HK-2 (cell line): ENCODE measurements around the gene FOXD3.
A peak's percentile ranks its signal among the peaks of the same experiment; 100 is the strongest.

Experiments
- DNase-seq: peaks from one replicate; pipeline ENCODE4 v3.0.0-alpha.2; 2018; ENCODE audit not compliant: unreplicated experiment

Gene FOXD3

DNA sequence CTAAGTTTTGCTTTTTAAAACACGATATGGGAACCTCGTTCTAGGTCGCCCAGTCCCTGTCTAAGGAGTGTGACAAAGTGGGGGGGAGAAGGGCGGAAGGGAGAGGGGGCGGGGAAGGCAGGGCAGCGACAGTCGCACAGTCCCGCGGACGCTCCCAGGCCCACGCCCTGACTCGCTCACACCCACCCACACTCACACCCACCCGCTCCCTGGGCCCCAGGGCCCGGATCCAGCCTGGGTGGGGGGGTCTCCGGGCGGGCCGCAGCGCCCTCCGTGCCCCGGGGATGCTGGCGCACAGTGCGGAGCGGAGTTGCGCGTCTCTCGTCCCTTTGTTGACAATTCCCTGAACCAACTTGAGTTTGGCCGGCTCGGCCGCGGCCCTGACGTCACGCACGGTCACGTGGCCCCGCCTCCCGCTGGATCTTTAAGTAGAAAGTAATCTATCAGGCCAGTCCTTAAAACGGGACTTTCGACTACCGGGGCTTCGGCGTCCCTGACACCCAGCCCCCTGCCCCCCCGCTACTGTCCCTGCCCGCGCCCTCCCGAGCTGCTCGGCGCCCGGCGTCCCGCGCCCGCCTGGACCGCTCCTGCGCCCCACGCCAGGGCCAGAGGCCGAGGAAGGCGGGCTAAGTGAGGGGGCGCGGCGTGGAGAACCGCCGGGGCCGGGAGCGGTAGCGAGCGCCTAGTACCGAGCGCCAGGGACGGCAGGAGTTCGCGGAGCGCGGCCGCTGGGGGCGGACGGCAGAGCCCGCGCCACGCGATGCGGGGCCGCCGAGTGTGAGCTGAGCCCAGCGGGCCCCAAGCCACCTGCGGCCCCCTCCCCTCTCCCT, at the start of gene FOXD3:
Gene FOXD3 (plus strand): TSS at position 454 of the 830 bp plus-strand sequence. CDS start 492 bp downstream, outside the sequence.
- no peak for DNase-seq

DNA sequence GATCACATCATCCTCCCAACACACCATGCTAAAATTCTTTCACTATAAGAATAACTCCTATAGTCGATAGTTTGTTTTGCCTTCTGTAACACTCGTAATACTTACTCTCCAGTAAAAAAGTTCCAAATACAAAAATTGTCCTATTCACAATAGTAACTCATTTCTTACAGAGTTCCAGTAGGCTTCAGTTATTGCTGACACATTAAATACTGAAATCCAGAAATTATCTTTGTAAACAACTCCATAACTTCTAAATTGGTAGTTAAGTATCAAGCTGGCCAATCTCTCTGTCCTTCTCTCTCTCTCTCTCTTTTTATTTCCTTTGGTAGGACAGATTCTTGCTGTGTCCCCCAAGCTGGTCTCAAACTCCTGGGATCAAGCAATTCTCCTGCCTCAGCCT, 49.6 kb upstream of the FOXD3 start:
- no peak for DNase-seq

DNA sequence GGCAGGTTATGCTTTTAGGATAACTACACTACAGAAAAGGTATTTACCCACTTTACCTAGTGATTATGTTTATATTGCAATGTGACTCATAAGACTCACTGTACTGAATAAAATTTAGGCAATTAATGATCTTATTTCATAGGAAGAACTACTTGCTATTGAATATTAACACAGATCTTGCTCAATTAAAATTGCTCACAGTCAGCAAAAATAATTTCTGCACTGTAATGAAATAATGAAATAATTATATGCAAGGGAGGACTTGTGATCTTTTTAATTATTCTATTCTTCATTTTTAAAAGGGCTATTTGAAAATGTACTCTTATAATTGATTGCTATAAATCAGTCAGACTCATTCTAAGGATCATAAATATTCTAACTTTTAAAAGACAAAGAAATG, 48.0 kb upstream of the FOXD3 start:
- DNase-seq = no peak

DNA sequence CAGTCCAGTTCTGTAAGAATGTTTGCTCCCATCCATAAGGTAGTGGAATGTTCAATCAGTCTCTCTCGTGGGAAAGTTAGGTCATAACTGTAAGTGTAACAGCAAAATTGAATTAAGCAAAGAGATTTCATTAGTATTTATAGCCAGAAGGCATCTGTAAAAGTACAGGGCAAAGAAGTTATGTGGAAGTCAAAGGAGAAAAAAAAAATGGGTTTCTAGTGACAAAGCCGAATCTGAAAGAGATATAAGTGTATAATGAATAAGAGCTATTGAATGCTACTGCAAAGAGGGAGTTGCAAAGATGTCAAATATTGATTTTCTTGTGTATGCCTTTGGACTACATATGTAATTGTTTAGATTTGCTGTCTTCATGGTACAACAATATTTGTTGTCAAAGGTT, 47.4 kb upstream of the FOXD3 start:
- no peak for DNase-seq

DNA sequence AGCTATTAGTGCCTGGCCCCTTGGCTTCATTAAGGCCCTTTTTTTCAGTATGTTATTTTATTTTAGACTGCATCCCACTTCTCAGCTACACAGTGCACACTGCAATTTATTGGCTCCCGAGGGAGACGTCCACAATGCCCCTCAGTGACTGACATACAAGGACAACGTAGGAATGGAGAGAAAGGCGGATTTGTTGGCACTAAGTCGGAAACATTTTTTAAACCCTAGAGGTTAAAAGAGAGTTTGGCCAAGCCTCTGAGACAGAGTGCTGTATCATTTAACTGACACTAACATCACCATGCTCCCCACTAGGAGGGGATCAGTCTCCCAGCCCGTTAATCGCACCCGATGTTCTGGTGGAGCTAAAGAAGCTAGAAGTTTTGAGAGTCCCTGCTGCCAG, 45.7 kb upstream of the FOXD3 start:
- no peak for DNase-seq

DNA sequence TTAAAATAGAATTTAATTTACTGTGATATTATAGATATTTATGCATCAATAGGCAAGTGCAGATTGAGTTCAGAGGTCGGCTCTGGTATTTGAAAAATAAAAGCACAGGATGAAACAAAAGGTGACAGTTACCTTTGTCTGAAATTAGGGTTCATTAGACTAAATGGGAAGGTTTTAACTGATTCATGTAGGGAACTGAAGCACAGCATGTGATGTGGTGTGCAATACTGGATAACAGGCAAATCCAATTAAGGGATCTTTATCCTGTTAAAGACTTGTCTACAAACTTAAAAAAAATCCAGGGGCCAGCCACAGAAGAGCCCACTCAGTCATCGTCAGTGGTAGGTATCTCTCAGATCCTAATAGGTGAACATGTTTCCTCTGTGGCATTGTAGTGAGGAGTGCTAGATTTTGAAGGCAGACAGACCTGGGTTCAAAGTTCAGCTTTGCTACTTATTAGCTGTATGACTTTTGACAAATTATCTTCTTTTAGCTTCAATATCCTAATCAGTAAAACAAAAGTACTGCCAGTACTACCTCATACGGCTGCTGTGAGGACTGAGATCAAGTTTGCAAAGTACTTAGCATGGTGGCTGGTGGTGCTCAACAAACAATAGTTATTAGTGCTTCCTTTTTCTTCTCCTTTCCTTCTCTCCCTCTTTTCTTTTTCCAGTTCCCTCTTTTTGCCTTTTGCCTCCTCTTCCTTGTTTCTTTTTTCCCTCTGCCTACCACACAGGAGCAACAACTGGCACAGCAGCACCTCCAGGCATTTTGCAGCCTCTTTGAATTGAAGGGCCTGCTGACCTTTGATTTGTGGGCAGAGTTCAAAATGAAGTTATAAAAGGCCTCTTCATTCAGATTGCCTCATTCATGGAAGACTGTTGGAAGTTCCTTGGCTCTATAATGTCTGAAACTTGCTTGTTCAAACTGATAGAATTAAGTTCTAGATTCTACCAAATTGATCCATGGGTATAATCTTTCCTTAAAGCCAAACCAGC, 44.9 kb upstream of the FOXD3 start:
- no peak for DNase-seq

DNA sequence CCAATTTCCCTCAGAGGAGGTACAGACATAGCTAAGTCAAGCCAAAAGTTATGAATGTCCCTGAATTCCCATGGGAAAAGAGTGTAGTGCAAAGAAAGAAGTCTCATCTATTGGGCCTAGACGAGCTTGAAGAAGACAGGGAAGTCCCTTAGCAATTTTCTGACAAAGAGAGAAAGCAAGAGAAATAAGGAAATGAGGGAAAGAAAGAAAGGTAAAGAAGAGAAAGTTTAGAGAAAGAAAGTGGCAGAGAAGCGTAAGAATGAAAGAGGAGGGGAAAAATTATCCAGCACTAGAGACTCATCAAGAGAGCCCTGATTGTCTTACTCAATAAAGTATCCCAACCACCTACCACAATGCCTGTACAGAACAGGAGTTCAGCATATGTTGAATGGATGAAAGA, 40.6 kb upstream of the FOXD3 start:
- no peak for DNase-seq

DNA sequence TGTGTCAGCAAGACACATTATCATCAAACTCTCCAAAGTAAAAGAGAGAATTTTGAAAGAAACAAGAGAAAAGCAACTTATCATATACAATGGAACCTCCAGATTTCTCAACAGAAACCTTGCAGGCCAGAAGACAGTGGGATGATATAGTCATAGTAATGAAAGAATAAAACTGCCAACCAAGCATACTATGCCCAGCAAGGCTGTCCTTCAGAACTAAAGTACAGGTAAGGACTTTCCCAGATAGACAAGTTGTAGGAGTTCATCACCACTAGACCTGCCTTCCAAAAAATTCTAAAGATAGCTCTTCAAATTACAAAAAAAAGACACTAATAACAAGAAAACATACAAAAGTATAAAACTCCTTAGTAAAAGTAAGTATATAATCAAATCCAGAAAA, 33.2 kb upstream of the FOXD3 start:
- no peak for DNase-seq

DNA sequence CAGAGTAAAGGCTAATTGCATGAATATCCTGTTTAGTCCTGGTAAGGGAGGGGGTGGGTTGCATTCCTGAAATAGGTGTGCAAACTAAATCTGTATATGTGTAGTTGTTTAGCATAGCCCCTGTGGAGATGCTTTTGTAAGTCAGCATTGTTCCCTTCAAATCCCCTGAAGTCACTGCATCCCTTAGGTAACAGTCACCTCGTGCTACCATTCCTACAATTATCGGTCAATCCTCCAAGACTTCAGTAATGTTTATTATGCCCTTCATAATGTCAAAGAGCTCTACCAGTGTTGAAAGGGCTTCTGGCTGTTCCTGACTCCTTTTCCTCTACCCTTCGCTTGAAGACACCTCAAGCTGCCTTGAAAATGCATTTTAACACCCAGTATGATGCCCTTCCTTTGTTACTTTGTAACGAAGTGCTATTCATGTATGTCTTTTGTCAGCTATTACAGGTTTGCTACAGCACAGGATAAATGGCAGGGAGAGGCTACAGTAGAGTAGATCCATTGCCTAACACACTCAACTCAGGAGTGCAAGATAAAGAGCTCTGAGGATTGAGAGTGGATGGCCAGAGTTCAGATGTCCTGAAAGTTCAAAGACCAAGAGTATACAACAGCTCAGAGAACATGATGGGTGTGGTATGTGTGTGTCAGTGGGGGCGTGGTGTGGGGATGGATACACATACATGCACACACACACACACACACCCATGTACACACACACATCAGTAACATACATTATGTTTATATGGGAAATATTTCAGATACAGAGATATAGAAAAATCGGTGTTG, 27.4 kb upstream of the FOXD3 start:
- no peak for DNase-seq

DNA sequence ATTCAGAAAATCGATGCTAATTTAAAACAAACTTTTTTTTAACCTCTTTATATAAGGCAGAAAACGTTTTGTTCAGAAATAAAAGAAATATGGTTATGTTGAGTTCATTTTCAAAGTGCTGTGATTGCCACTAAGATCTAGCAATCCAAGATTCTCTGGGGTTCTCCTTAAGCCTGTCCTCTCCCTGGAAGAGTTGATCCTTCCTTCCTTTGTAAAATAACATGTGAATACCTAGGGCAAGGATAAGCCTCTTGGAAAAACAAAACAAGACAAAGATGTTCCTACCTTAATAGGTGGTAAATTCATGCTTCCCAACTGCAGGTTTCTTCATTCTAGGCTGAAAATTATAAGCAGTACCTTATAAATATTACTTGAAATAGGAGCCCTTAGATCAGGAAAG, 18.0 kb upstream of the FOXD3 start:
- no peak for DNase-seq

DNA sequence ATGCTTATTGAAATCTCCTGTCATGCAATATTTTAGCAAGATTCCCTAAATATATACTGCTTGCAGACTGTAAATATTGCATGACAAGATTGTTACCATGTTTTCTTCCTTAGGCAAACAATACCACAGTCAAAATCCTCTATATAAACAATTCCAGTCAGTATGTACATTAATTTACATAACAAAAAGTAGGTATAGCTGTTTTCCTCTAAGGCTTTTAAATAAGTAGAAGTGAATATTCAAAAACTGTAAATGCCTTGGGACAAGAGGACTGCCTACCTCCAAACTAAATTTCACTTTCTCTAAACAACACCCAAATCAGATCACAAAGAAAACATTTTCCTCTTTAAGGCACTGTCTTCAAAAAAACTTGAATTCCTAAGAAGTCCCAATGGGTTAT, 17.3 kb upstream of the FOXD3 start:
- no peak for DNase-seq

DNA sequence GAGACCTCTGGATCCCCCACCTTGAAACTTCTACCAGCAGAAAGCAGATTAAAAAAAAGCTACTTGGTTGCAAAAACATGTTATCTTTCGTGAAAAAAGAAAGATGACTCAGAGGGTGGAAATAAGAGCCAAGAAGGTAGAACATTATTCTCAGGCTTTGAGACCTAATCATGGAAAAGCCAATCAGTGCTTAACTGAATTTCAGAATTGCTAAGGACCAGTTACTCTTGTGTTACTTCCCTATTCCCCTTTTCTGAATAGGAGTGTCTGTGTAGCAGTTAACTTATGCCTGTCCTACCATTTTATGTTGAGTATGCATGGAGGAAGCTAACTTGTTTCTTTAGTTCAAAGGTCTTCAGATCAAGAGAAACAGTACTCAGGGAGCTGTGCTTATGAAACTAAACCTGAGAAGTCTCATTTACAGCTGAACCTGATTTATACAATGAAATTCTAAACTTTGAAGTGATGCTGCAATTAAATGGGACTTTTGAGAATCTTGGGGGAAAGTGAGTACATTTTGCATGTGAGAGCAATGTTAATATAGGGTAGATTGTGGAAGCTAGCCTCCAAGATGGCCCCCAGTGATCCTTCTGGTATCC, 15.1 kb upstream of the FOXD3 start:
- DNase-seq = no peak

DNA sequence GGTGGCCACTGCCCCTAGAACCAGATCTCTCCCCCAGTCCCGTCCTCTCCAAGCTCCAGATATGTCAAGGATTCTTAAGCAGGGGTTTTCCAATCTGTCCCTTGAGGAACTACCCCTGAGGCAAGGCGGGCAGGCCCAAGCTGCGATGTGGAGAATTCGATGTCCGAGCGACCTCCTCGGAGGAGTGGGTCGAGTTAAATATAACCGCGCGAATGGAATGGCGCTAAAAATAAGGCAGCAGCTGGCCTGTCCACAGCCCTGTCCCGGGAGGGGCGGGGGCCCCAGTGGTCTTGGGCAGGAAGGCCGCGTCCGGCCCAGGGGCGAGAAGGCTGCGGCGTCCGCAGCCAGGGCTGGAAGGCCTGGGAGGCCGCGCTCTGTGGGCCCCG, 5.8 kb upstream of the FOXD3 start:
- DNase-seq = no peak

DNA sequence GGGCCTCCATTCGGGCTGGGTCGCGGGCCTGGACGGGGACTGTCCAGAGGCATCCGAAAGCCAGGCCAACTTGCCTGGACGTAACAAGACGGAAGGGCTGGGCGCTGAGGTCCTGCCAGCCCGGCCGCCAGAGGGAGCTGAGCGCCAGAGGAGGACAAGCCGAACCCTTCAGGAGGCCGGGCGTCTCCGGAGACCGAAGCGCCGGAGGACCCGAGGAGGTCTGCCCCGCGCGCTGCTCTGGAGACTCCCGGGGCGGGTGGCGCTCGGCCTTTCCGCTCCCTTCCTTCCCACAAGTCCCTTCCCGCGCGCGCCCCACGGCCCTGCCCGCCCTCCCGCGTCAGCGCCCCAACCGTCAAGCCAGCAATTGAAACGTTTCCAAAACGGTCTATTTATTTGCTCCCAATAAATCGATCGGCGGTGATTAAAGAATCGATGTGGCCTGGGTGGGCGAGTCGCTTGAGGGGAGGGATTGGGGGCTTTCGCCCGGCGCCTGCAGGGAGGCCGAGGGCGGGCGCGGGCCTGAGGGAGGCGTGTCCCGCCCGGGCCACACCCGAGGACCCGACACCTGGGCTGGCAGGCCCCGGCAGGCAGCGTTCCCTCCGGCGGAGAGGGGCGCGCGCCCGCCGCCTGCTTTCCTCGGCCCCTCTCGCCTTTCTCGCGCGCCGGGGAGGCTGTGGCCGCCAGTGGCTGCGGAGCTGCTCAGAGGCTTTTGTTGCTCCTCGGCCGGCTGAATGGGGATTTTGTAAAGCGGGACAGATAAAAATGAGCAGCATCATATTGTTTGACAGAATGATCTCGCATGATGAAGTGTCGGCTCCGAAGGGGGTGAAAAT, 5.2 kb upstream of the FOXD3 start:
- peak; percentile 87 for DNase-seq

DNA sequence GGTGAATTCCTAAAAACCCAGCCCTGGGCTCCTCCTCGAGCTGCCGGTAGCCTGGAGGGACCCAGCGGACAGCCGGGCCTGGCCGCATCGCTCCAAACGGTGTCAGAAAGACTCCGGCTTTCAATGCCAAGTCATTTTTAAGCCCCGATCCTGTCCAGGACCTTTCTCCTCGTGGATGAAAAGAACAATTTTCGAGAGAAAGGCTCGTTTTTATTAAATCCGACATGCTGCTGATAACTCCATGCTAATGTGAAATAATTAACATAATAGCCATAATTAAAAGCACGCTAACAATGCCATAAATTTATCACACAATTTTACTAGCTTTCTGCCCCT, 4.6 kb upstream of the FOXD3 start:
- DNase-seq = no peak

DNA sequence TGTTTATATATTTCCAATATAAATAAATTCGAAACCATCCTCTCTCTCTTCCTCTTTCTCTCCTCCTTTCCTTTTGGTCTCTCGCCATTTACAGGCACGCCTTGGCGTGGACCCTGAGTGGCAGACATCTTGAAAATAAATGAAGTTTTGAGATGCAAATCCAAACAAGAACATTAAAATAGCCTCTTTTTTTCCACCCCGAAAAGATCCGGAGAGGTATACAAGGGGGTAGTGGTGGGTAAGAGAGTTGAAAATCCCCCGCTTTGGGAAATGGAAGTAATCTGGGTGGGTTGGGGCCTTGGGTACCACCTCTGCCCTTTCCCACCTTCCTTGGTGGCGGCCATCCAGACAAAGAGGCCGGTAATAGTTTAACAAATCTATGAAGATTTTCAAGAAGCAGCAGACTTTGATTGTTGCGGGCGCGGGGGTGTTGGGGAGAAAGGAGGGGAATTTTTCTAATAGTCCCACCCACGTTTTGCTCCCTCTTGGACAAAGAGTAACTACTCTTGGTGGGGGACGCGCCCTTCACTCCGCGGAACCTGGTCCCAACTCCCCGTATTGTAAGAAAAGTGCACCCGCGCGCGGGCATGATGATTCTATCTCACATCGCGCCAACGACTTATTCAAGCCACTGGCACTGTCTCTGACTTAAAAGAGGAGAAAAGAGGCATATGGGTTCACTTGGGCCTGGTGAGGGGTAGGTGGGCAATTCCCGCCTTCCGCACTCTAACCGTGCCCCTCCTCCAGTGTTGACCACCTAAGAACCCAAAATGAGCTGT, 4.0 kb upstream of the FOXD3 start:
- no peak for DNase-seq

DNA sequence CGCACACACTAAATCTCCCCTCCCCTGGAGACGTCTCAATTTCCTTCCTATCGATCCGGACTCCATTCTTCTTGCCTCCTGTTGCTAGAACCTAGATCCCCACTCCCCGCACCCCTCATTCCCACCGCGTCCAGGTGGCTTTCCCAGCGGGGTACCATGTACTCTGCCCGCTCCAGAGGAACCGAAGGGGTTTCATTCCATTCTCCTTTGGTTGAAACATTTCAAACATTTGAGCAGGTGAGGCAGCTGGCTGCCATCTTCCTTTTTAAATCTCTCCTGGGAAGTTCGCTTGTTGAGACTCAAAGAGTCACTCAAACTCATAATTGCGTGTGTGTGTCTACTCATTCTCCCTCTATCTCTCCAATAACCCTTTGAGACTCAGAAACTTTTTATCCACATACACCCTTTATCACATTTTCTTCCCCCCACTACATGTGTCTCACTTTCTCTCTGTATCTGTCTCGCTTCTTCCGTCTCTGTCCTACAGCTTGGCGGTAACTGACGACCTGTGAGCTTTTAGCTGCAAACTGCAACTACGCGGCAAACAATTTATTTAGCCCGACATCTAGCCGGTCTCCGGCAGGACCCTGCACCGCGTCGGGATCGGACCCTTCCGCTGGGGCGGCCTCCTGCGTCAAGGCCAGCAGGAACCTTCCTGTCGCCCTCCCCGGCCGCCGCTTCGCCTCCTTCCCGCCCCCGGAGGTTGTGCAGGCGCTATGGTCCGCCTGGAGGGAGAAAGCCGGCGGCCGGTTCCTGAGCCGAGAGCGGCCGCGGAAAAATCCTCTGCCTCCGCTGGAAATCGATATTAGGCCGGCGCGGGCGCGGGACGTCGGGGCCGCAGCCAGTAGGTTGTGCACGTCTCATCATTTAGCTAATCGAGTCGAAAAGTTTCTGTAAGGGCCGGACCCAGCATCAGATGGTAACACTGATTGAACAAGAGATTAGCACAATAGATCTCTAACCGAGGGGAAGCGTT, 3.0 kb upstream of the FOXD3 start:
- DNase-seq = no peak

DNA sequence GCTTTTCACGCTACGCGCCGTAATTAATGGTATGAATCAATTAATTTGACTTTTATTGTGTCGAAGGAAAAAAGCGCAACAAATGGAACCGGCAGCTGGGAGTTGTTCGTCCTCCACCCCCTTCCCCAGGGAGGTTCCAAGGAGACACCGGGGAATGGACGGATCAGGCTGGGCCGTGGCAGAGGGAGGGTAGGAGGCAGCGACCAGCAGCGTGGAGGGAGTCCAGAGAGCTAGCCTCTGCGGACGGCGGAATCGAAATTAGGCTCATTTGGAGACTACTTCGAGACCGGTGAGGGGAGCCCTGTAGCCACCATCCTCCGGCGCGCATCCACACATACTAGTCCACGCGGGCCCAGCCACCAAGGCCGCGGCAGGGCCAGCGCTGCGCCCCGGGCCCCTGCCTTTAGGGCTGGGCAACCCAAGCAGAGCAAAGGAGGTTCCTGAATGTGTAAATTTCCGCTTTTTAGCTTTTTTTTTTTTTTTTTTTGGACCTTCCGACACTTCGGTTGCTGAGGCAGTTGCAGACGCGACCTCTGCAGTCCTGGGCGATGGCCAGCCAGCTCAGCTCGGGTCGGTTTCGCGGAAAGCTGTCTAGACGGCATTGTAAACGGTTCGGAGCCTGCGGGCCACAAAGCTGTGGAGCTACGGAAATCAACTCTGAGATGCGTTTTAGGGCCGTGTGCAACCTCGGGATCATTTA, 2.2 kb upstream of the FOXD3 start:
- DNase-seq = no peak
